GM19043 (cell line): Measurements from ENCODE around the gene GAD2.

ENCODE experiments used
- ATAC-seq: cut with Tn5 transposase; IDR thresholded peaks from one replicate; pipeline ENCODE4 v1.9.1; 2021; ENCODE audit warnings: low read depth; ENCODE audit not compliant: unreplicated experiment

The GAD2 gene

GRCh38 chr10:26221541-26221940, 5.0 kb downstream of the GAD2 start:
- ATAC-seq = no peak

- ATAC-seq = no peak
Measured at GRCh38 chr10:26222563-26222962, 6.0 kb downstream of the GAD2 start.

GRCh38 chr10:26225322-26225721, 8.7 kb downstream of the GAD2 start:
- no peak for ATAC-seq

- no peak for ATAC-seq
Measured at GRCh38 chr10:26227786-26228185, 11.2 kb downstream of the GAD2 start.

GRCh38 chr10:26232174-26232573, 15.6 kb downstream of the GAD2 start:
- no peak for ATAC-seq

GRCh38 chr10:26235761-26236160, 19.2 kb downstream of the GAD2 start:
- ATAC-seq = no peak

- ATAC-seq = no peak
Measured at GRCh38 chr10:26238378-26238777, 21.8 kb downstream of the GAD2 start.

GRCh38 chr10:26242706-26243350, 26.3 kb downstream of the GAD2 start:
- ATAC-seq = no peak

GRCh38 chr10:26243351-26243720, 26.8 kb downstream of the GAD2 start:
- no peak for ATAC-seq

- ATAC-seq = no peak
Measured at GRCh38 chr10:26249681-26250080, 33.1 kb downstream of the GAD2 start.

- ATAC-seq = no peak
Measured at GRCh38 chr10:26251925-26252324, 35.4 kb downstream of the GAD2 start.

- ATAC-seq = no peak
Measured at GRCh38 chr10:26254616-26255015, 38.0 kb downstream of the GAD2 start.

- no peak for ATAC-seq
Measured at GRCh38 chr10:26259341-26259740, 42.8 kb downstream of the GAD2 start.

GRCh38 chr10:26269754-26270153, 53.2 kb downstream of the GAD2 start:
- no peak for ATAC-seq

GRCh38 chr10:26274391-26274790, 57.8 kb downstream of the GAD2 start:
- no peak for ATAC-seq

GRCh38 chr10:26278295-26278694, 61.7 kb downstream of the GAD2 start:
- no peak for ATAC-seq

GRCh38 chr10:26290236-26290635, 73.7 kb downstream of the GAD2 start:
- ATAC-seq = no peak

GRCh38 chr10:26291721-26292480, 75.3 kb downstream of the GAD2 start:
- no peak for ATAC-seq

- no peak for ATAC-seq
Measured at GRCh38 chr10:26296360-26296759, 79.8 kb downstream of the GAD2 start.

- ATAC-seq = no peak
Measured at GRCh38 chr10:26300001-26300400, 83.4 kb downstream of the GAD2 start.

- ATAC-seq = no peak
Measured at GRCh38 chr10:26303366-26303765, 86.8 kb downstream of the GAD2 start.

GRCh38 chr10:26310361-26310760, 93.8 kb downstream of the GAD2 start:
- ATAC-seq = no peak
